ENCODE data around the gene CLSTN1.
"Not testable (repeated sequence)": the region's sequence is repeated elsewhere in the genome, so short reads cannot be mapped to it uniquely, and the experiment has no call there.

Gene CLSTN1

GRCh38 chr1:9762446-9762845 is 61.3 kb downstream of the CLSTN1 start:
- not testable (repeated sequence) for DNase-seq, ATAC-seq

GRCh38 chr1:9761855-9762254 is 61.9 kb downstream of the CLSTN1 start:
- ATAC-seq (no peak), DNase-seq (no peak)

- ATAC-seq, result no peak
Measured at GRCh38 chr1:9760824-9761223, 62.9 kb downstream of the CLSTN1 start.

GRCh38 chr1:9759939-9760338 is 63.8 kb downstream of the CLSTN1 start:
- no peak for DNase-seq
- ATAC-seq, result no peak

More at GRCh38 chr1:9760824-9761223, 62.9 kb downstream of the CLSTN1 start:
- no peak for DNase-seq

- ATAC-seq (no peak), DNase-seq (no peak)
Measured at GRCh38 chr1:9758559-9759121, 65.1 kb downstream of the CLSTN1 start.

GRCh38 chr1:9755441-9755995 is 68.2 kb downstream of the CLSTN1 start:
- no peak for ATAC-seq

GRCh38 chr1:9753121-9753531 is 70.6 kb downstream of the CLSTN1 start:
- ATAC-seq (no peak), DNase-seq (no peak)

More at GRCh38 chr1:9755441-9755995, 68.2 kb downstream of the CLSTN1 start:
- no peak for DNase-seq

- ATAC-seq (no peak), DNase-seq (no peak)
Measured at GRCh38 chr1:9751971-9752370, 71.8 kb downstream of the CLSTN1 start.

- DNase-seq (no peak), ATAC-seq (no peak)
Measured at GRCh38 chr1:9749361-9749760, 74.4 kb downstream of the CLSTN1 start.

GRCh38 chr1:9748391-9748790 is 75.4 kb downstream of the CLSTN1 start:
- not testable (repeated sequence) for DNase-seq, ATAC-seq

- ATAC-seq (no peak), DNase-seq (no peak)
Measured at GRCh38 chr1:9746651-9747050, 77.1 kb downstream of the CLSTN1 start.

- ATAC-seq (no peak), DNase-seq (no peak)
Measured at GRCh38 chr1:9746211-9746610, 77.6 kb downstream of the CLSTN1 start.

GRCh38 chr1:9744106-9744799 is 79.5 kb downstream of the CLSTN1 start:
- DNase-seq (no peak), ATAC-seq (no peak)

- no peak for ATAC-seq
Measured at GRCh38 chr1:9737671-9738070, 86.1 kb downstream of the CLSTN1 start.

GRCh38 chr1:9737057-9737456 is 86.7 kb downstream of the CLSTN1 start:
- DNase-seq (no peak), ATAC-seq (no peak)

More at GRCh38 chr1:9737671-9738070, 86.1 kb downstream of the CLSTN1 start:
- DNase-seq, result no peak

- DNase-seq, result no peak
- ATAC-seq, result no peak
Measured at GRCh38 chr1:9736241-9736640, 87.5 kb downstream of the CLSTN1 start.

- no peak for ATAC-seq
- no peak for DNase-seq
Measured at GRCh38 chr1:9735800-9736199, 88.0 kb downstream of the CLSTN1 start.

GRCh38 chr1:9733160-9733789 is 90.5 kb downstream of the CLSTN1 start:
- no peak for ATAC-seq

GRCh38 chr1:9732123-9732971 is 91.4 kb downstream of the CLSTN1 start:
- ATAC-seq (no peak), DNase-seq (no peak)

More at GRCh38 chr1:9733160-9733789, 90.5 kb downstream of the CLSTN1 start:
- no peak for DNase-seq

GRCh38 chr1:9731561-9731960 is 92.2 kb downstream of the CLSTN1 start:
- ATAC-seq, result no peak

GRCh38 chr1:9731051-9731537 is 92.7 kb downstream of the CLSTN1 start:
- DNase-seq (no peak), ATAC-seq (no peak)

More at GRCh38 chr1:9731561-9731960, 92.2 kb downstream of the CLSTN1 start:
- DNase-seq, result no peak

All from stimulated activated naive CD8-positive, alpha-beta T cell treated with anti-CD3 and anti-CD28 coated beads, Interleukin-15, Interleukin-2, amounts not matched to agents 100 U/mL and 50 U/mL, for 24 hours (primary cell).